H9 (cell line): ENCODE data around the gene SPRR2E. TPM values are rescaled to one million over a fixed set of nuclear protein-coding genes. Genes with fewer than 3 reads are reported as not detected.

Source experiments
- DNase-seq: peaks from one replicate; pipeline ENCODE4 v3.0.0-alpha.2; 2017
- H2AFZ ChIP-seq: one replicate; pipeline ENCODE4 v1.6.1; 2013; ENCODE audit warnings: mild to moderate bottlenecking, low read length, control low read depth, moderate library complexity
- H2AK5ac ChIP-seq: 2 replicates; pipeline ENCODE4 v1.6.1; 2013; ENCODE audit warnings: low read length, control low read depth, mixed read lengths; ENCODE audit not compliant: insufficient read length
- H2BK120ac ChIP-seq: one replicate; pipeline ENCODE4 v1.6.1; 2013; ENCODE audit warnings: low read depth, mild to moderate bottlenecking, low read length, control low read depth, inconsistent platforms; ENCODE audit not compliant: poor library complexity, severe bottlenecking
- H2BK12ac ChIP-seq: 2 replicates; pipeline ENCODE4 v1.6.1; 2013; ENCODE audit warnings: low read length, control low read depth, mixed read lengths, low read depth; ENCODE audit not compliant: insufficient read length
- H2BK15ac ChIP-seq: 2 replicates; pipeline ENCODE4 v1.6.1; 2013; ENCODE audit warnings: low read depth, low read length, control low read depth
- H2BK20ac ChIP-seq: one replicate; pipeline ENCODE4 v1.6.1; 2013; ENCODE audit warnings: low read depth, mild to moderate bottlenecking, low read length, control low read depth, inconsistent platforms; ENCODE audit not compliant: poor library complexity, severe bottlenecking
- H2BK5ac ChIP-seq: 2 replicates; pipeline ENCODE4 v1.6.1; 2013; ENCODE audit warnings: low read length, control low read depth, mixed read lengths; ENCODE audit not compliant: insufficient read length
- H3K14ac ChIP-seq: 2 replicates; pipeline ENCODE4 v1.6.1; 2013; ENCODE audit warnings: low read length, control low read depth; ENCODE audit not compliant: insufficient read depth
- H3K18ac ChIP-seq: 2 replicates; pipeline ENCODE4 v1.6.1; 2013; ENCODE audit warnings: low read depth, mild to moderate bottlenecking, mixed read lengths, low read length, control low read depth; ENCODE audit not compliant: insufficient read length
- H3K23ac ChIP-seq: 2 replicates; pipeline ENCODE4 v1.6.1; 2013; ENCODE audit warnings: low read length, control low read depth, mixed read lengths, low read depth; ENCODE audit not compliant: insufficient read length
- H3K23me2 ChIP-seq: 2 replicates; pipeline ENCODE4 v1.6.1; 2013; ENCODE audit warnings: low read depth, mild to moderate bottlenecking, mixed read lengths, low read length, control low read depth; ENCODE audit not compliant: insufficient read length, poor library complexity, severe bottlenecking
- H3K27ac ChIP-seq: 2 replicates; pipeline ENCODE4 v1.5.1; 2013; ENCODE audit warnings: low read length, control low read depth, mixed read lengths, low read depth; ENCODE audit not compliant: insufficient read length
- H3K27me3 ChIP-seq: 2 replicates; pipeline ENCODE4 v1.6.1; 2013; ENCODE audit warnings: low read length, control low read depth, inconsistent platforms; ENCODE audit not compliant: insufficient read depth
- H3K4ac ChIP-seq: 2 replicates; pipeline ENCODE4 v1.6.1; 2013; ENCODE audit warnings: low read depth, mild to moderate bottlenecking, control low read depth, inconsistent platforms, low read length, moderate library complexity
- H3K4me1 ChIP-seq: 2 replicates; pipeline ENCODE4 v1.6.1; 2013; ENCODE audit warnings: low read length, control low read depth, inconsistent platforms; ENCODE audit not compliant: insufficient read depth
- H3K4me2 ChIP-seq: 2 replicates; pipeline ENCODE4 v1.6.1; 2013; ENCODE audit warnings: low read length, control low read depth, mixed read lengths; ENCODE audit not compliant: insufficient read length, insufficient read depth
- H3K56ac ChIP-seq: 2 replicates; pipeline ENCODE4 v1.6.1; 2013; ENCODE audit warnings: low read depth, mild to moderate bottlenecking, mixed read lengths, low read length, control low read depth; ENCODE audit not compliant: insufficient read length
- H3K79me1 ChIP-seq: 2 replicates; pipeline ENCODE4 v1.6.1; 2013; ENCODE audit warnings: low read depth, mild to moderate bottlenecking, moderate library complexity, low read length, control low read depth, inconsistent platforms; ENCODE audit not compliant: insufficient read depth, poor library complexity, severe bottlenecking
- H3K79me2 ChIP-seq: 2 replicates; pipeline ENCODE4 v1.6.1; 2013; ENCODE audit warnings: low read length, control low read depth, inconsistent platforms; ENCODE audit not compliant: insufficient read depth
- H3K9ac ChIP-seq: 2 replicates; pipeline ENCODE4 v1.6.1; 2013; ENCODE audit warnings: low read length, control low read depth, mixed read lengths; ENCODE audit not compliant: insufficient read length; ENCODE audit errors: extremely low read depth
- H3K9me3 ChIP-seq: one replicate; pipeline ENCODE4 v1.6.1; 2013; ENCODE audit warnings: low read depth, low read length, inconsistent platforms; ENCODE audit not compliant: control insufficient read depth
- H3T11ph ChIP-seq: one replicate; pipeline ENCODE4 v1.6.1; 2013; ENCODE audit warnings: mild to moderate bottlenecking, low read length, control low read depth, inconsistent platforms
- H4K20me1 ChIP-seq: one replicate; pipeline ENCODE4 v1.6.1; 2013; ENCODE audit not compliant: control insufficient read depth, insufficient read length, insufficient read depth
- H4K5ac ChIP-seq: 2 replicates; pipeline ENCODE4 v1.6.1; 2013; ENCODE audit warnings: low read depth, mild to moderate bottlenecking, mixed read lengths, low read length, control low read depth; ENCODE audit not compliant: insufficient read length
- H4K8ac ChIP-seq: replicated peaks from 2 replicates; pipeline ENCODE4 v1.6.1; 2013; ENCODE audit warnings: low read length, control low read depth, mixed read lengths, low read depth; ENCODE audit not compliant: insufficient read length
- H4K91ac ChIP-seq: 2 replicates; pipeline ENCODE4 v1.6.1; 2013; ENCODE audit warnings: low read depth, mild to moderate bottlenecking, moderate library complexity, mixed read lengths, low read length, control low read depth; ENCODE audit not compliant: insufficient read length
- H3K27ac Mint-ChIP-seq, 3 experiments: 2 replicates in 2 of 3; 3 replicates in 1 of 3; pipeline ENCODE4 v1.8.0; 2020 to 2021; ENCODE audit warnings: mixed read lengths in 3 of 3, mild to moderate bottlenecking in 1 of 3, moderate library complexity in 1 of 3
- H3K27me3 Mint-ChIP-seq: 2 replicates; pipeline ENCODE4 v1.8.0; 2021; ENCODE audit warnings: low read depth, mild to moderate bottlenecking, moderate library complexity, mixed read lengths
- H3K36me3 Mint-ChIP-seq, 3 experiments: 2 replicates in 2 of 3; 3 replicates in 1 of 3; pipeline ENCODE4 v1.8.0; 2020 to 2021; ENCODE audit warnings: low read depth in 3 of 3, mixed read lengths in 3 of 3; ENCODE audit not compliant: insufficient read depth in 1 of 3
- H3K4me1 Mint-ChIP-seq, 2 experiments: 2 replicates each; pipeline ENCODE4 v1.8.0; 2020; ENCODE audit warnings: mixed read lengths in 2 of 2
- H3K4me3 Mint-ChIP-seq, 2 experiments: 2 replicates in 1 of 2; 3 replicates in 1 of 2; pipeline ENCODE4 v1.8.0; 2020 to 2021; ENCODE audit warnings: mild to moderate bottlenecking in 2 of 2, mixed read lengths in 2 of 2, moderate library complexity in 1 of 2
- H3K9me3 Mint-ChIP-seq, 2 experiments: 2 replicates in 1 of 2; 3 replicates in 1 of 2; pipeline ENCODE4 v1.8.0; 2020; ENCODE audit warnings: mild to moderate bottlenecking in 2 of 2, mixed read lengths in 2 of 2, moderate library complexity in 1 of 2
- CTCF ChIP-seq: fragments of 200-600 bp; sonication (generic); conservative IDR thresholded peaks from 3 replicates; pipeline ENCODE4 v1.8.0; 2021; ENCODE audit warnings: antibody characterized with exemption, mild to moderate bottlenecking
- WGBS: extraction: QIAGEN DNeasy Blood & Tissue Kit; methylation state at CpG from one replicate; pipeline ENCODE4 v1.1.7; 2013; ENCODE audit warnings: missing lambda C conversion rate, low lambda C conversion rate, mixed read lengths; ENCODE audit not compliant: insufficient read length; ENCODE audit errors: extremely low coverage; 5-methylcytosine and 5-hydroxymethylcytosine counted together
- total RNA-seq: library from RNA; stranded (reverse); gene quantifications from 2 replicates; pipeline ENCODE4 v1.2.1, GENCODE V29; 2021

The SPRR2E gene
- total RNA-seq, 1 experiment from 2014 or later = not detected

DNA sequence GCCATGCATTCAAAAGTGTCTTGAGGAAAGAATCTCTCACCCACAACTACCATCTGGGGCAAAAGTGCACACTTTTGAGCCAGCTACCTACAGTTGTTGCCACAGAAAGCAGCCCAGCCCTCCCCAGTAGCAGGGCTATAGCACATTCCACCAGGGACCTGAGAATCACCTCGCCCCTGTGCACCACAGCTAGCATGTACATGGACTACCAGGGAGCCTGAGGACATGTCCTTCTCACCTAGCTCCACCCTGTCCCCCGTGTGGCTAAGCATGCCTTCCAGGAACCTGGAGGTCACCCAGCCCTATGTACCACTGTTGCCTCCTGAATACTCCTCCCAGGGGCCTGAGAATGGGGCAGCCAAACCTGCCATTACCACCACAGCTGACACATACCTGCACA is 39.4 kb upstream of the SPRR2E start:
- Histone ChIP-seq H3K79me2 (no peaks in the 10 kb centered on the region), H4K20me1 (no peaks in the 10 kb centered on the region), H4K8ac (no peak overlapping the region), H3K9me3 (no peaks in the 10 kb centered on the region), H4K5ac (no peak overlapping the region), H2AK5ac (no peak overlapping the region), H2BK120ac (no peak overlapping the region), H2AFZ (no peak overlapping the region), H3K4me2 (no peak overlapping the region), H3K79me1 (no peaks in the 10 kb centered on the region), H4K91ac (peak overlapping the region; percentile 30), H3K27me3 (no peaks in the 10 kb centered on the region), H3K18ac (no peak overlapping the region), H2BK12ac (no peak overlapping the region), H3K23ac (no peak overlapping the region), H3K9ac (no peak overlapping the region), H3K4me1 (no peaks in the 10 kb centered on the region; the same call in 1 of the 2 replicates), H2BK15ac (no peak overlapping the region), H3K27ac (no peak overlapping the region), H2BK5ac (no peak overlapping the region), H3K56ac (no peak overlapping the region), H3K4ac (no peak overlapping the region; the same call in 1 of the 2 replicates), H3T11ph (no peak overlapping the region), H3K23me2 (no peaks in the 10 kb centered on the region), H3K14ac (no peak overlapping the region; the same call in 1 of the 2 replicates), H2BK20ac (no peak overlapping the region)
- no peak for DNase-seq
- peaks cover 32 to 34% of the 10 kb centered on the region in 2 experiments for H3K4me1 Mint-ChIP-seq
- H3K36me3 Mint-ChIP-seq = peaks cover 0 to 12% (median 11%) of the 10 kb centered on the region in 3 experiments; a peak in 4 of 7 replicates
- H3K9me3 Mint-ChIP-seq = peaks cover 10 to 13% of the 10 kb centered on the region in 2 experiments
- TF ChIP-seq CTCF = no peak
- WGBS = no CpG with 5 or more reads among the region's 2 CpGs
- H3K27me3 Mint-ChIP-seq = no peaks in the 10 kb centered on the region
- H3K27ac Mint-ChIP-seq = peak overlapping the region in 1 of 3 experiments; percentile 92; a peak in 2 of 7 replicates
- H3K4me3 Mint-ChIP-seq = no peak overlapping the region
